GM21447 (cell line): ENCODE data around the gene TAOK3.
A peak's percentile ranks its signal among the peaks of the same experiment; 100 is the strongest.
"Not testable (repeated sequence)": the region's sequence is repeated elsewhere in the genome, so short reads cannot be mapped to it uniquely, and the experiment has no call there.

Experiments used
- ATAC-seq: cut with Tn5 transposase; IDR thresholded peaks from one replicate; pipeline ENCODE4 v1.9.1; 2021; ENCODE audit not compliant: unreplicated experiment

Gene TAOK3

DNA sequence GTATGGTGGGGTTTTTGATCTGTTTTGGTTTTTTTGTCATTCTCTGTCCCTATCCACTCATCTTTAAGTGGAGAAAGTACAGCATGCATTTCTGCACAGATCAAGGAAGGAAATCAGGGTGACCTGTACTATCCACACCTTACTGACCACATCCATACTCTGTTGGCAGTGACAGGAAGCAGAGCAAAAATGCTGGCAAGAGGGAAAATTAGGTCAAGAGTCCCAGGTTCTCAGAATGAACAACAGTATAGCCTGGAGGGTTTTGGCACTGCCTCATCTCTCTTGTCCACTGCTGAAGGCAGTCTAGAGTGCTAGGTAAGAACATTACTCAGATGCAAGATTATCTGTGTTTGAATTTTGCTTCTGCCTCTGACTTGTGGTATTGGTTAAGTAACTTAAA is 70.7 kb downstream of the TAOK3 start:
- ATAC-seq: no peak

DNA sequence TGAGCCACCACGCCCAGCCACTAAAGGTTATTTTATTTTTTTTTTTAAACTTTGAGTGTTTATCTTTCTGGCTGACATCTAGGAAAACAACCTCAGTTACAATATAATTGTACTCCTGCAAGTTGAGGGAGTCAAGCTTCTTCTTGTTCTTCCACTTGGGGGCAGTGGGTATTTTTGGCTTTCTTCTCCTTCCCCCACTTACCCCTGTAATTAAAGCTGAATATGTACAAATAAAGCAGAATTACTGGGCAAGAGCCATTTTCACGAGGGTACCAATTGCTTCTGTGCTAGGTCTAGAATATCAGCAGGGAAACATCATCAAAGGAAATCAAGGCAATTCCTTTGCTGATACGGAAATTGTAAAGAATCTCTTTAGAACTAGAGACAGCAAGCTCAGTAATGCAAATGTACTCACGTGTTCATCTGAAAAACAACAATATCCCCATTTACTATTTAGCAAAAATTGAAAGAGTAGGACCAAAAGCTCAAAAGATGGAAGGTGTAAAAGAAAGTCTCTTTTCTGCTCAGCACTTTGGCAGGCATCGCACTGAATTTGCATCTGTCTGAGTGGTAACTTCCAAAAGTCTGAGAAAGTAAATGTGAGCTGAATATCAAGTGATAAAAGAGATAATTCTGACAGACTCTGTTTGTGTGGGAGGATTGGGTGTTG is 72.8 kb downstream of the TAOK3 start:
- no peak for ATAC-seq

DNA sequence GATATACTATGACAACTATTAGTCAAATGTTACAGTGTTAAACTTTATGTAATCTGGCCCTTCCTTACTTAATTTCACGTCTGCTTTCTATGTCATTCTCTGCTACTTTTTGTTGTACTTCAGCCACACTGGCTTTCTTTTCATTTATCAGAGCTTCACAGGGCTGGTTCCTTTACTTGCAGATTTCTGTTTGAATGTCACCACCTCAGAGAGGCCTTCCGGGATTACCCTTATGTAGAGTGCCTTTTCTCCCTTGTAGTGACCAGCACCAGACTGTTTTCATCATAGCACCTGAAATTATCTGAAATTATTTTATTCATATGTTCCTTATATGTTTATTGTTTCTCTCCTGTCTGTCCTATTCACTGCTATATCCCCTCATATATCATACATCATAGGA is 75.4 kb downstream of the TAOK3 start:
- no peak for ATAC-seq

DNA sequence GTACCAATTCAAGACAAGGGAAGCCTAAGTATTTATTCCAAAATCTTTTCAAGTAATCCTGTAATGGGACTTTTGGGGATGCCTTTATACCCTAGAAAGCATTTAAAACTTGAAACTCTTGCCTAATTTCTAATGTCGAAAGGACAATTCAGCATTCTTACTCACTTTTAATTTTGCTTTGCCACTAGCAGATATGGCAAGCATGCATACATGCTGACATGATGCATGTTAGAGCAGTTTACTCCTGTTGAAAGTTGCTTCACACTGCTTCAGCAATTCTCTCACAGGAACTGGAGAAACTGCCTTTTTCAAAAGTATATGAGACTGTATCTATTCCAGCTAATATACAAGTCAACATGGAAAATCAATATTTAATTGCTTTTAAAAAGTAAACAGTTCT is 79.9 kb downstream of the TAOK3 start:
- no peak for ATAC-seq

DNA sequence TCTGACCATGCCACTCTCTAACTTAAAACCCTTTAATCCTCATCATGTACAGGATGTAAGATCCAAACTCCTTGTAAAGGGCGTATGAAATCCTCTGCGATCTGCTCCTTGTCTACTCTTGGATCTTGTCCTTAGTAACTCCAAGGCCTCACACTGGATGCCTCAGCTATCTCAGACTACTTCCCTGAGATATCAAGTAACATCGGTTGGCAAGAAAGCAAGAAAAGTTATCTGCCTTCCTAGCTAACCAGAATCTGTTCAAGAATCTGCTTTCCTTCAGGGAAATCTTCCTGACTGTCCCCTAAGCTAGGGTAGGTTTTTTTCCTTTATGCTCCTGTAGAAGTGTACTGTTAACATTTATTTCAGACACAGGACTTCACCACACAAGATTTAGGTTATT is 82.6 kb downstream of the TAOK3 start:
- no peak for ATAC-seq

DNA sequence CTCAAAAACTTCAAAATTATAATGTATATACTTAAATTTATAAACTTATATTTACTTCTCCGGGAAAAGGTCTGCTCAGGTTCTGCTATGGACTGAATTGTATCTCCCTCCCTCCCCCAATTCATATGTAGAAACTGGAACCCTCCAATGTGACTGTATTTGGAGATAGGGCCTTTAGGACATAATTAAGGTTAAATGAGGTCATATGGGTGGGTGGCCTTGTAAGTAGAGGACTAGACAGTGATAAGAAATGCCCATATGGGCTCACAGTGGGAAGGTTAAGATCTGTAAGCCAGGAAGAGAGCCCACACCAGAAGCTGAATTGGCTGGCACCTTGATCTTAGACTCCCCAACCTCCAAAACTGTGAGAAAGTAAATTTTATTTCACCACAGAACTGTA is 84.5 kb downstream of the TAOK3 start:
- no peak for ATAC-seq

DNA sequence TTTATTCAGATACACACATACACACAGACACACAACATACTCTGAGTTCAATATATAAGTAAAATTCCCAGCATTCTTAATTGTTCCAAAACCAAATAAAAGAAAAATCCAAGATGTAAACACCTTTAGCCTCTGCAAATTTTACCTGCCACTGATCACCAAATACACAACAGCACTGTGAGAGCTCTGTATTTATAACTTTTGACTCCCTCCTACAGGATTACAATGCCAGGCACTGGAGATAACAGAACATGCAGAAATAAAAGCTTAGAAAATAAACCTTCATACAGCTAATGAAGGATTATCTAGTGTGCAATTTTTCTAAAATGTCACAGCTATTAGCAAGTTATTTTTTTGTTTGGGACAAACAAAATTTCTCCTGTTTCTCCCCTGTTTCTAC is 85.0 kb downstream of the TAOK3 start:
- ATAC-seq: no peak

DNA sequence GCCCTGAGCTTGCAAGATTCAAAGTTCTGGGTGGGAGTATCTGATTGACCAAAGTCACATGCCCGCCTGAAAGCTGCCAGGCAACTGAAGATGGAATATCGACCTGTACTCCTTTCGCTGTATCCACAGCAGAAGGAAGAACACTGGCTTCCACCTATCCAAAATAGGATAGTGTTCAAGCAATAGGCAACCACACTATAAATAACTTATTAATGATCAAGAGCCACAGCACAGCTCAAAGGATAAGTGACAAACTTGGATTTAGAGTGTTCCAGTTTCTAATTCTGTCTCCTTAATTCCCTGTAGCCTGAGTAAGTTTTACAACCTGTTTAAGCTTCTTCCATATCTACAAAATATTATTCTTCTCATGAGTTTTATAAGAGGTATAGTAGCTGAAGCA is 89.9 kb downstream of the TAOK3 start:
- ATAC-seq: no peak

DNA sequence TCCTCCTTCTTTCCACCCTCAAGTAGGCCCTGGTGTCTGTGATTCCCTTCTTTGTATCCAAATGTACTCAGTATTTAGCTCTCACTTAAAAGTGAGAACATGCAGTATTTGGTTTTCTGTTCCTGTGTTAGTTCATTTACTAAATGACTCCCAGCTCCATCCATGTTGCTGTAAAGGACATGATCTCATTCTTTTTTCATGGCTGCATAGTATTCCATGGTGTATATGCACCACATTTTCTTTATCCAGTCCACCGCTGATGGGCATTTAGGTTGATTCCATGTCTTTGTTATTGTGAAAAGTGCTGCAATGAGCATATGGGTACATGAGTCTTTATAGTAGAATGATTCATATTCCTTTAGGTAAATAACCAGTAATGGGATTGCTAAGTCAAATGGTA is 94.4 kb downstream of the TAOK3 start:
- ATAC-seq: not testable (repeated sequence)

DNA sequence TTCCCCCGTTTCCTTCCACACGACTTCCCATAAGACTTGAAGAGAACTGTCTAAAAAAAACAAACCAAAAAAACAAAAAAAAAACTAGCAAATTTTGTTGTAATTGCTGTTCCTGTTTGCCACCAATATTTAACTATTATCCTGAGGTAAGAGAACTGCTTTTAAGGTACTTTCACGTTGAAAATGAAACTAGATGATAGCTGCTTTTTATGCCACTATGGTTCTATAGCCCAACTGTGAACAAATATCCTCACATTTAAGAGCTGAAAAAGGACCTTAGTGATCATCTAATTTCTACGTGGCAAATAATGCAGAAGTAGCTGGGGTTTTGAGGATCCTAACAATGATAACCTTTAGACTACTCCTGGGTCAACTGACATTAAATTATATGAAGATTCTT is 98.6 kb downstream of the TAOK3 start:
- no peak for ATAC-seq

DNA sequence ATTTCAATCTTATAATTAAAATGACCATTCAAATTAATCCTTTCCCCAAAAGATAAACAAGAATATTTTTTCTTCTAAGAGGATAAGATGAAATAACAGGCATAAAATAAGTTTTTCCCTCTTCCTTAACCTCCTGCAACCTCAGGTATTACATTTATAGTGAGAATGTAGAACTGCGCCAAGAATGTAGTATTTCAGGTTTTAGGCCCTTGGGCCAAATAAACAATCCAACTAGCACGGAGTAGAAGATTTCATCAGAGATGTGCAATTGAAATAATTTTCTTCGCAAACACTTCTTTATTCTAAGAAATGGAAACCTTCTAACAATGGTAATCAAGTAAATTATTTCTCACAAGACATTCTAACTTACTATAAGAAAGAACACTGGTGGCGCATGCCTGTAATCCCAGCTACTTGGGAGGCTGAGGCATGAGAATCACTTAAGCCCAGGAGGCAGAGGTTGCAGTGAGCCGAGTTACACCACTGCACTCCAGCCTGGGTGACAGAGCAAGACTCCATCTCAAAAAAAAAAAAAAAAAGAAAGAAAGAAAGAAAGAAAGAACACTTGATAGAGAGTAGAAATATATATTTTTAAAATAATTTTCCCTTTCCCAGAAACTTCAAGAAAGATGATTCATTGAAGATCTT is 100.8 kb downstream of the TAOK3 start:
- no peak for ATAC-seq

DNA sequence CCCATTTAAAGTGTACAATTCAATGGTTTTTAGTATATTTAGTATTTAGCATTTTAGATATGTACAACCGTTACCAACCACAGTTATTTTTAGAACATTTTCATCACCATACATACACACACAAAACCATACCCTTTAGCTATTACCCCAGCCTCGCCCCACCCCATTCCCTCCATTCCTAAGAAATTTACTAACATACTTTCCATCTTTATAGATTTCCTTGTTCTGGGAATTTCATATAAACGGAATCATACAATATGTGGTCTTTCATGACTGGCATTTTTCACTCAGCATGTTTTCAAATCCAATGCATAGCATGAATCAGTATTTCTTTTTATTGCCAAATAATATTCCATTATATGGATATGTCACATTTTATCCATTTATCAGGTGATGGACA is 101.5 kb downstream of the TAOK3 start:
- ATAC-seq: no peak

DNA sequence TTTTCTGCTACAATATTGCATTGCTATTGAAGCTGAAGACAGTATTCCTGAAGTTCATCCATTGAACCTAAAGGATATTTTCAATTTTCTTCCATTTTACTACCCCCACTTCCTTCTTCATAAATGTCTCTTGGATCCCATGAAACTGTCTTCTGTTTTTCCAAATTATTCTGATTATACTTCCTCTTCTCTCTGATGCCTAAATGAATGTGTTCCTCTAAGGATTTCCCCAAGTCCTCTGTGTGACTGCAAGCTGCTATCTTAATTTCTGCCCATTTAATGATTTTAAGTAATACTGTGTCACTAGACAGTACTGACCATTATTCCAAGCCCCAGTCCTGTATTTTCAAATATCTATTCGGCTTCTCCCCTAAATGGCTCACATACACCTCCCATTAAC is 102.9 kb downstream of the TAOK3 start:
- no peak for ATAC-seq

DNA sequence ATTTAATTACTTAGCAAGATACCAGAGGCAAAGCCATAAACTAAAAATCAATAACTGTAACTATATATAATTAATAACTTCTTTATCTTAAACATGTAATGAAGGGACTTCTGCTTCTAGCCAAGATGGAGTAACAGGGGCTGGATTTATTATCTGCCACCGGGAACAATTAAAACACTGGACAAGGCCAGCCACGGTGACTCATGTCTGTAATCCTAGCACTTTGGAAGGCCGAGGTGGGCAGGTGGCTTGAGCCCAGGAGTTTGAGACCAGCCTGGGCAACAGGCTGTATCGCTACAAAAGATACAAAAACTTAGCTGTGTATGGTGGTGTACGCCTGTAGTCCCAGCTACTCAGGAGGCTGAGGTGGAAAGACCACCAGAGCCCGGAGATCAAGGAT is 113.6 kb downstream of the TAOK3 start:
- ATAC-seq: no peak

DNA sequence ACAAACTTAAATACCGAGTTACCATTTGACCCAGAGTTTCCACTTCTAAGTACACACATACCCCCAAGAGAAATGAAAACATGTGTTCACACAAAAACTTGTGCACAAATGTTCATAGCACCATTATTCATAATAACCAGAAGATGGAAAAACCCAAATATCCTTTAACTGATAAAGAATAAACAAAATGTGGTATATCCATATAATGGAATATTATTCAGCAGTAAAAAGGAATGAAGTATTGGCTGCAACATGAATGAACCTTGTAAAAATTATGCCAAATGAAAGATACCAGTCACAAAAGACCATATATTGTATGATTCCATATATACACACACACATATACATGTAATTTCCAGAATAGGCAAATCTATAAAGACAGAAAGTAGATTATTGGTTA is 116.4 kb downstream of the TAOK3 start:
- no peak for ATAC-seq

DNA sequence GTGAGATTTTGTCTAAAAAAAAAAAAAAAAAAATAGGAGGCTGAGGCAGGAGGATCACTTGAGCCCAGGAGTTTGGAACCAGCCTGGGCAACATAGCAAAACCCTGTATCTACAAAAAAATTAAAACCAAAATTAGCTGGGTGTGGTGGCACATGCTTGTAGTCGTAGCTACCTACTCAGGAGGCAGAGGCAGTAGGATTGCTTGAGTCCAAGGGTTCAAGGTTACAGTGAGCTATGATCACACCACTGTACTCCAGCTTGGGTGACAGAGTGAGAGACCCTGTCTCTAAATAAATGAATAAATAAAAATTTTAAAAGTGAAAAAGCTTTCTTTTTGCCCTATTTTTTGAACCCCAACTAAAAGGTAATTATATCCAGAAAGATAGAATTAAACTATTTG is 123.2 kb downstream of the TAOK3 start:
- ATAC-seq: no peak

DNA sequence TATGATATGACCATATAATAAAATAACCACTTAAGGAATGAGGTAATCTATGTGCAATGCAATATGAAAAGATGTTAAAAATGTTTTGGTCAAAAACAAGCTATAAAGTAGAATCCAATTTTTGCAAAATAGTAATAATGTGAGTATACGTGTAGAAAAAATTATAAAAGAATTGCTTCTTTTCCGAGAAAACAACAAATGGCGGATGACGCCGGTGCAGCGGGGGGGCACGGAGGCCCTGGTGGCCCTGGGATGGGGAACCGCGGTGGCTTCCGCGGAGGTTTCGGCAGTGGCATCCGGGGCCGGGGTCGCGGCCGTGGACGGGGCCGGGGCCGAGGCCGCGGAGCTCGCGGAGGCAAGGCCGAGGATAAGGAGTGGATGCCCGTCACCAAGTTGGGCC is 126.8 kb downstream of the TAOK3 start:
- not testable (repeated sequence) for ATAC-seq

DNA sequence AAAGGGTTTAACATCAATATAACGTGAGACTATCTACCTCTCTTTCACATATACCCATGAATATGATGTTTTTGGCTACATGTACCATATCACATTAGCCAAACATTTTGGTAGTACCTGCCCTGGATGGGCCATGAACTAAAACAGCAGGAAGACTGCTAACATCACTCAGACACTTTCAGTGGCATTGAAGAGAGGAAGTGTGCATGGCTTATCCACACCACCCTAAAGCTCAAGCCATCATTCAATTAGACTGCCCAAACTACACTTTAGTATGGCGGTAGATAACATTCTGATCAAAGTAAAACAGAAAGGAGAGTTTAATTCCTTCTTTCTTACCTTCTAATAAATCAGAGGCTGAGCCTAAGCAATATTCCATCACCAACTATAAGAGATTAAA is 133.8 kb downstream of the TAOK3 start:
- peak; percentile 62 for ATAC-seq

DNA sequence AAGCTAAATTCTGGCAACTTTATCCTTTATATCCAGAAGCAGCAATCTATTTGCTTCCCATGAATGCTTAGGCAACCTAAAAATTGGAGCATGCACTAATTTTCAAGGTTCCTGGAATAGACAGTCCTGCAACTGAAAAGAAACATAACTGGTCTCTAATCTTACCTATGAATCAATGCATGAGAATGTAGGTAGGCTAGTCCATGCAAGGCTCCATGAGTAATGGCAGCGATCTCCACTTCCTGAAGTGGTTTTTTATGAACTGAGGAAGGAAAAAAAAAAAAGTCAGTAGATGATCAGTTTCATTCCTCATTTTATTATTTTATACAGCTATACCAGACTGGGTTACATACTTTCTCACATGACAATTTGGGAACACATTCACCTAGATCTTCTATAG is 134.8 kb downstream of the TAOK3 start:
- ATAC-seq: no peak

DNA sequence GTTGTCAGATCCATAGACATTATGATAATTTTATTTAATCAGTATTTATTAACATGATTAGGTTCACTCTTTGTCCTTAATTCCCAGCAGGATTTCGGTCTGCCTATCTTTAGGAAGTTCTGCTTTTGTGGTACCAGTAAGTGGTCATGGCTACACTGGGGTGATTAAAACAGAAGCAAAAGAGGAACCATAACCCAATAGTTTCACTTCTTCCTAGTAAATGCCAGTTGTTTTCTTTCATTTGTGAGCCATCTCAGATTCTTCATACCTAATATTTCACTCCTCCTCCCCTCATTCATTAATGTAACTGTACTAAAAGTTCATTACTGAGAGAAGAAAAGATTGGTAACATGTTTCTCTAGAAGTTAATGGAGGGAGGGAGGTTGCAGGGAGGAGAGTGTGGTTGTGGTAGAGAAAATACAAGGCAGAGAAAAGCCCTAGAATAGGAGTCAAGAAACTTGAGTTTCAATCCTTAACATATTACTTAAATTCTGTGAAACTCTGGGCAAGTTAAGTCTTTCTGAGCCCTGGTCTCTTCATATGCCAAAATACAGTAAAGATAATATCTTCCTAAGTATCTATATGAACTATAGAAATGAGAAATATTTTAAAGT is 135.5 kb downstream of the TAOK3 start:
- ATAC-seq: peak; percentile 93

DNA sequence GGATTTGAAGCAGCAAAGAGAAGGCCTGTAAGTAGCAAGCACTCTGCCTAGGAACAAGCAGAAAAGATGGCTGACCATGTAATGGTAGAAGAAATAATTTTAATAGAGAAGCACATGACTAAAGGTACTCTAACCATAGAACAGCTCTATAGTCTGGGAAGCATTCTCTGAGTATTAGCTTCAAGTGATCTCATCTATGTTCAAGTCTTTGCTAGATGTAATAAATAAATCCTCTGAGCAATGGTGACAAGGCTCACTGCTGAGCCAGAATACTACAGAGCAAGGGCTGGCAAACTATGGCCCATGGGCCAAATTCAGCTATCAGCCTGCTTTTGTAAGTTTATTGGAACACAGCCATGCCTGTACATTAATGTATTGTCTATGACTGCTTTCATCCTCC is 152.0 kb downstream of the TAOK3 start:
- no peak for ATAC-seq

DNA sequence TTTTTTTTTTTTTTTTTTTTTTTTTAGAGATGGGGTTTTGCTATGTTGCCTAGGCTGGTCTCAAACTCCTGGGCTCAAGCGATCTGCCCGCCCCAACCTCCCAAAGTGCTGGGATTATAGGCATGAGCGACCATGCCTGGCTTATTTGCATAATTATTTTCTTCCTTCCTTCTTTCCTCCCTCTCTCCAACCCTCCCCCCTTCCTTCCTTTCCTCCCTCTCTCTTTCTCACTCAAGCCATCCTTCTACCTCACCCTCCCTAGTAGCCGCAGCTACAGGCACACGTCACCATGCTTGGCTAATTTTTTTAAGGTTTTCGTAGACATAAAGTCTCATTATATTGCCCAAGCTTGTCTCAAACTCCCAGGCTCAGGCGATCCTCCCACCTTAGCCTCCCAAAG is 152.9 kb downstream of the TAOK3 start:
- ATAC-seq: no peak

DNA sequence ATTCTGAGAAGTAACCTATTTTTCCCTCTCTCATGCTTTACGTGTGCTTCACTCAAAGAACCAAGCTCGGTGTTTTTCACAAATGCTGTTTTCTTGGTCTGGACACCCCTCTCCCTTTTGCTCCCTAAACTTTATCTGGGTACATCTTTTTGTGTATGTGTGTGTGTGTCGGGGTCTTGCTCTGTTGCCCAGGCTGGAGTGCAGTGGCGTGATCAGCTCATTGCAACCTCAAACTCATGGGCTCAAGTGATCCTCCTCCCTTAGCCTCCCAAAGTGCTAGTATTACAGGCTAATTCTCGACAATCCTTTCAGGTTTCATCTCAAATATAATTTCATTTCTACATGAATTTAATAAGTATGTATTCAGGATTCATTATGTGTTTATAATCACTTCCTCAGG is 153.6 kb downstream of the TAOK3 start:
- ATAC-seq: no peak
